ENCODE data around the gene PRRC2A. TPM values are rescaled to one million over a fixed set of nuclear protein-coding genes. Genes with fewer than 3 reads are reported as not detected.

PRRC2A gene
- polyA plus RNA-seq, 3 donors, result 209 to 221 (median 210) TPM

GRCh38 chr6:31619805-31620585, 520 bp upstream of the PRRC2A start:
- DNase-seq, result peak; percentile 99

- DNase-seq, result no peak
Observed at GRCh38 chr6:31621320-31621939, 915 bp downstream of the PRRC2A start.

- DNase-seq, result peak; percentile 21
Observed at GRCh38 chr6:31621991-31622390, 1.5 kb downstream of the PRRC2A start.

GRCh38 chr6:31622684-31623091, 2.2 kb downstream of the PRRC2A start:
- DNase-seq, result no peak

- no peak for DNase-seq
Observed at GRCh38 chr6:31624070-31624469, 3.6 kb downstream of the PRRC2A start.

GRCh38 chr6:31626952-31627351, 6.4 kb downstream of the PRRC2A start:
- no peak for DNase-seq

- no peak for DNase-seq
Observed at GRCh38 chr6:31627690-31628287, 7.3 kb downstream of the PRRC2A start.

- no peak for DNase-seq
Observed at GRCh38 chr6:31629014-31629413, 8.5 kb downstream of the PRRC2A start.

GRCh38 chr6:31630177-31630934, 9.8 kb downstream of the PRRC2A start:
- DNase-seq, result no peak

GRCh38 chr6:31631209-31631608, 10.7 kb downstream of the PRRC2A start:
- DNase-seq, result no peak

- no peak for DNase-seq
Observed at GRCh38 chr6:31631681-31632278, 11.3 kb downstream of the PRRC2A start.

- DNase-seq, result no peak
Observed at GRCh38 chr6:31632279-31632946, 11.9 kb downstream of the PRRC2A start.

- no peak for DNase-seq
Observed at GRCh38 chr6:31633447-31633846, 12.9 kb downstream of the PRRC2A start.

- DNase-seq, result no peak
Observed at GRCh38 chr6:31634131-31634530, 13.6 kb downstream of the PRRC2A start.

- no peak for DNase-seq
Observed at GRCh38 chr6:31634969-31635575, 14.6 kb downstream of the PRRC2A start.

GRCh38 chr6:31636698-31637596, 16.4 kb downstream of the PRRC2A start:
- no peak for DNase-seq

GRCh38 chr6:31639043-31639442, 18.5 kb downstream of the PRRC2A start:
- DNase-seq, result no peak

- DNase-seq, result no peak
Observed at GRCh38 chr6:31639449-31639861, 18.9 kb downstream of the PRRC2A start.

GRCh38 chr6:31640612-31641011, 20.1 kb downstream of the PRRC2A start:
- DNase-seq, result no peak

- no peak for DNase-seq
Observed at GRCh38 chr6:31641370-31641769, 20.9 kb downstream of the PRRC2A start.
